GM12801 (cell line): ENCODE data around the gene ACTR10.

Source experiments
- TF ChIP-seq, protein P1 (sequence below): IDR thresholded peaks from one replicate; pipeline ENCODE4 v1.5.1; 2011; ENCODE audit warnings: control low read depth; ENCODE audit not compliant: insufficient read length; ENCODE audit errors: extremely low read depth

The ACTR10 gene

DNA sequence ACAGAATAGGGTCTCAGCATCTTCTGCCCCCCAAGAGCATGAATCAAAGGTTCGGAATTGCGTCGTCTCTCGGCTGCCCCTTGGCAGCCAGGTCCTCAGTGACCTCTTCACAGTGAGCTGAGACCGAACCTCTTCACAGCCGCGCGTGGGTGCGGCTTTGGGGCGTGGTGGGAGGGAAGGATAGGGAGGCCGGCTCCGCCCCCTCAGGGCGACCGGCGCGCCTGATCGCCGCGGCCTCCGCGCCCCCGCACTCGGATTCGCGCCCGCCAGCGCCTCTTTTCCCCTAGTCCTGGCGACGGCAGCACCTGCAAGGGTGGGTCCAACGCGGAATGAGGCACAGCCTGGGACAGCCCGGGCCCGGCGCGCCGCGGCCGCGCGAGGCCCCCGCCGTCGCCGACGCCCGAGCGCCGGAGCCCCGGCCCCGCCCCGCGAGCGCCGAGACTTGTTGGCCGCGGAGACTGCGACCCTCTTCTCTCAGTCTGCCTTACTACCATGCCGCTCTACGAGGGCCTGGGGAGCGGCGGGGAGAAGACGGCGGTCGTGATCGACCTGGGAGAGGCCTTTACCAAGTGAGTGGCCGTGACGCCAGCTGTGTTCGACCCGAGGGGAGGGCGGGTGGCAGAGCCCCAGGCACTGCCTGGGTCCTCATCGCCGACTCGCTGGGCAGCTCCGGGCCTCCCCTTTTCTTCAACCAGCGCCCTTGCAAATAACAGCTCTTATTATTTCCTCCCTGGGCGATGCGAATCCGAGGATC, at the start of gene ACTR10:
ACTR10 (plus strand) TSS at position 424 of the 754 bp plus-strand sequence; CDS start at position 493, 69 bp downstream.
- TF ChIP-seq, protein P1, sequence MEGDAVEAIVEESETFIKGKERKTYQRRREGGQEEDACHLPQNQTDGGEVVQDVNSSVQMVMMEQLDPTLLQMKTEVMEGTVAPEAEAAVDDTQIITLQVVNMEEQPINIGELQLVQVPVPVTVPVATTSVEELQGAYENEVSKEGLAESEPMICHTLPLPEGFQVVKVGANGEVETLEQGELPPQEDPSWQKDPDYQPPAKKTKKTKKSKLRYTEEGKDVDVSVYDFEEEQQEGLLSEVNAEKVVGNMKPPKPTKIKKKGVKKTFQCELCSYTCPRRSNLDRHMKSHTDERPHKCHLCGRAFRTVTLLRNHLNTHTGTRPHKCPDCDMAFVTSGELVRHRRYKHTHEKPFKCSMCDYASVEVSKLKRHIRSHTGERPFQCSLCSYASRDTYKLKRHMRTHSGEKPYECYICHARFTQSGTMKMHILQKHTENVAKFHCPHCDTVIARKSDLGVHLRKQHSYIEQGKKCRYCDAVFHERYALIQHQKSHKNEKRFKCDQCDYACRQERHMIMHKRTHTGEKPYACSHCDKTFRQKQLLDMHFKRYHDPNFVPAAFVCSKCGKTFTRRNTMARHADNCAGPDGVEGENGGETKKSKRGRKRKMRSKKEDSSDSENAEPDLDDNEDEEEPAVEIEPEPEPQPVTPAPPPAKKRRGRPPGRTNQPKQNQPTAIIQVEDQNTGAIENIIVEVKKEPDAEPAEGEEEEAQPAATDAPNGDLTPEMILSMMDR: no peak

DNA sequence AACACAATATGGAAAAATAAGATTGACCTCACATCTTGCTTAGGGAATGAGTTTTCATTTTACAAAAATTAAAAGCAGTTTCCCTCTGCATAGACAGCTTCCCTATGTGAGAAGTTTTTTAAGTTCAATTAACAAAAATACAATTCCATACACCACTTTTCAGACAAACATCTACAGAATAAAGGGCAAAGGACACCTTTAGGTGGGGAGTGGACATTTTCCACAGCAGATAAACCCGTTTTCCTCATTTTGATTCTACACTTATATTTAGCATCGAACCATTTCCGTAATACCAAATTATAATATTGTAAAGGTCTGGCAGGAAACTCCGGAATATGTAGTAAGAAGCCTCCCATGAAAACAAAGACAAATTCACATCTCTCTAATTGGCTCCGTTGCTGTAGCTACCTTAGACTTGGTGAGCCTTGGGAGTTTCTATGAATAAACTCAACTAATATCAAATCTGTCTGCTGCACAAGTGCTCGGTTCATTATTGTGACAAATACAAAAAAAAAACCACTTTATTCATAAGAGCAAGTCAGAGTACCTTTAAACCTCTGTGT, 49.6 kb upstream of the ACTR10 start:
- TF ChIP-seq, protein P1: no peak

DNA sequence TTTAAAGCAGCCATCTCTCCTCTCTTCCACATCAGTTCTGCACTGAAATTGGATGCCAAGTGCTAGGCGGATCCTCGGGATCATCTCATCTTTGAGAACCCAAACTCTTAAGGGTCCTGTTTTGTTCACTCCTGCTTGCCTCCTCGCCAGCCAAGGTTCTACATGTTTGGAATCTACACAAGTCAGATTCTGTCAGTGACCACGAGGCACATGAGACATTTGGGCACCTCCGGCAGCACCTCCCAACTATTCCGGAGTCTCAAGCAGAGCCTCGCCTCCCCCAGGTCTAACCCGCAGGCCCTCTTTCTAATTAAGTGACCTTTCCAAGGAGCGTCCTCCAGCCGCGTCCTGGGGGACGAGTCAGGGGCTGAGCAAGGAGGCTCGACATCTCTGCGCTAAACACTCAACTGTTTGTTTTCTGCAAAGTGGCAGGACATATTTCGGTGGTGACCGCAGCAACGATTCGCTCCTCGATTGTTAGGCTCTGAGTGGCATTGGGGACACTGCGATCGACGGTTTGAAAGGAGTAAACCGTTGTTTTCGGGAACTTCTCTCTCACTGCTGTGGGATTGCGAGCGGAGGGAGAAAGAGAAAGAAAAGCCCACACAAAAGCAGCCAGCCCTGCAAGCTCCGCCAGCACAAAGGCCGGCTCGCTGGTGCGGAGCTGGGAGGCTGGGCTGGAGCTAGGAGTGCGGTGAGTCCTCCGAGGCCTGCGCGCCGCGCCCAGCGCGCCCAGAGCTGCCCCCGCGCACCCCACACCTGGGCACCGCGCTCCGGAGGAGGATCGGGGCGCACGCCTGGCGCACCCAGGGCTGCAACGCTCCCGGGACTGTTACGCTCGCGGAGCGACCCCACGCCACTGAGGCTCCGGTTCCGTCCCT, 48.6 kb upstream of the ACTR10 start:
- TF ChIP-seq, protein P1: no peak

DNA sequence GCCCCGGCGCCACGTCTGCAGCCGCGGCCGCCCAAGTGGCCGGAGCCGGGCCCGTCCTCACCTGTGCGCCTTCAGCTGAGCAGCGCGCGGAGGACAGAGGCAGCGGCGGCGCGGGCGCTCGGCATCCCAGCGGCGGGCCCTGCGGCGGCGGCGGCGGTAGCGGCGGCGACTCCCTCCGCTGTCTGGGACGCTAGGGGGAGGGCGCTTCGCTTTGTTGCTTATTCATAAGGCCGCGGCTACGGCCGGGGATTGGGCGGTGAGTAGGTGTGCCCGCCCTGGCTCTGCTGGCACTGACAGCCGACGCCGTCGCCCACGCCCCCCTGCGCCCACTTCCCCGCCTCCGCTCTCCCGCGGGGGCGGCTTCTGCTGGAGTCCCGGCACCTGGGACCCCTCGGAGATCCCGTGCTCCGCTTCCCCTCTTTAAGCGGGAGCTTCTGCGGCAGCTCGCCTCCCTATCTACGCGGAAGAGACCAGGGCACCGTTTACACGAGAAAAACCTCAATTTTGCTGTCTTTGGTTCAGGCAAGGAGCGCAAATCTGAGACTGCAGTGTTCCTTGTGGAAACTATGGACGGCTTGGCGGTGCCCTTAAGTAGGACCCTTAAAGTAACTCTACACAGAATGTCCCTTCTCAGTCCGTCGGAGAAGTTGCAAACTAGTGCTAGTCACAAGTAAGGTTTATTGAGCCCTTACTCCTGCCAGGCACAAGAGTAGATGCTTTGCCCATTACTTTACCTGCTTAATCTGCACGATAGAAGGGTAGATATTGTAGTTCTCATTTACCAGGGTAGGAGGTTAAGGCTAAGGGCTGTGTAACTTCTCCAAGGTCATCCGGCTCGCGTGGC, 47.7 kb upstream of the ACTR10 start, which contains the start of gene ARMH4:
ARMH4 (minus strand) TSS at position 200 of the 844 bp plus-strand sequence. CDS start 12,855 bp downstream, outside the sequence.
- TF ChIP-seq, protein P1: no peak

DNA sequence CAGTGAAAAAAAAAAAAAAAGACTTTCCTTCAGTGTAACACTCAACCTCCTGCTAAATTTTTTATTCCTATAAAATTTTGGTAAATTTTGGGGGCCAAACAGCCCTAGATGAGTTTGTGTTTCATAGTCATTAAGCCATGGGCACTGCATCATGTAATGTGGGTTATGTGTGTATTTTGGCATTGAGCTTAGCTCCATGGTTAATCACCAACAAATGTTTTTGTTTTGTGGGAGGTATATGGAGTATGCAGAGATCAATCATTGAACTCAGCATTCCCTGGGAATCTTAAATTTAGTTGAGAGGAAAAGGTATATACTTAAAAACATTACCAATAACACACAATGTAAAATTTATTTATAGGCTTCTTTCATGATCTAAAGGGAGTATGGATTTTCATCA, 39.4 kb upstream of the ACTR10 start:
- TF ChIP-seq, protein P1: no peak

DNA sequence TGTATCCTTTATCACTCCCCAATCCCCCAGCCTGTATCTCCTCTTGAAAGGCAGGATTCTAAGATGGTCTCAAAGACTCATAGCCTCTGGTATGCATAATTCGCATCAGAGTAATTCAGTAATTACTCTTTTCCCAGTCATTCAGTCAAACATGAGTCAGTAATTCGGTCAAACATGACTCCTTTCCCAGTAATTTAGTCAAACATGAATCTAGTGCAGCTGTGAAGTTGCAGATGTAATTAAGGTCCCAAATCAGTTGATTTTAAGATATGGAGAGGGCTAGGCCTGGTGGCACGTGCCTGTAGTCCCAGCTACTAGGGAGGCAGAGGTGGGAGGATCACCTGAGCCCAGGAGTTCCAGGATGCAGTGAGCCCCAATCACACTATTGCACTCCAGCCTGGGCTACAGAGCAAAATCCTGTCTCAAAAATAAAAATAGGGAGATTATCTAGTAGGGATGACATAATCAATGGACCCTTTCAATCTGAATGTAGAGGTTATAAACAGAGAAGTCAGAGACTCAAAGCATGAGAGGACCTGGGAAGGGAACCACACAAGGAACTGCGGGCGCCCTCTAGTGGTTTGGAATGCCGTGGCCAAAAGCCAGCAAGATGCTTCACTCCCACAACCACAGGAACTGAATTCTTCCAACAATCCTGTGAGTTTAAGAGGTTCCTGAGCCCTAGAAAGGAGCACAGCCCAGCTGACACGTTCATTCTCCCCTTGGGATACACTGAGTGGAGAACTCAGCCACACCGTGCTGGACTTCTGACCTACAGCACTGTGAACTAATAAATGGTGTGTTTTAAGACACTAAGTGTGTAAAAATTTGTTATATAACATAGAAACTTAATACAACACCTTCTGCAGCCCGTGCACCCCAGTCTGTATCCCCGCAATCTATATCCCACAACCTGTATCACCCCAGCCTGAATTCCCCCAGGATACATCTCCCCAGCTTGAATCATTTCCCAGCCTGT, 33.7 kb upstream of the ACTR10 start:
- TF ChIP-seq, protein P1: no peak
